DOHH2 (cell line): ENCODE measurements around the gene CFAP53.

Experiments
- CTCF ChIP-seq: fragments of 200-600 bp; sonication (generic); IDR thresholded peaks from one replicate; pipeline ENCODE4 v1.5.1; 2014; ENCODE audit warnings: antibody characterized with exemption, mild to moderate bottlenecking, low read depth, low read length; ENCODE audit not compliant: poor library complexity, severe bottlenecking
- EZH2phosphoT487 ChIP-seq: fragments of 200-600 bp; sonication (generic); IDR thresholded peaks from 2 replicates; pipeline ENCODE4 v1.6.1; 2017; ENCODE audit warnings: borderline replicate concordance, mild to moderate bottlenecking, antibody characterized with exemption, low read length, moderate library complexity, mixed read lengths

GRCh38 chr18:50262977-50263376 is 3.3 kb downstream of the CFAP53 start:
- no peak for TF ChIP-seq CTCF
- TF ChIP-seq EZH2phosphoT487 = no peak
